Activated gamma-delta T cell treated with Interleukin-2 at 50 U/mL for 16 hours (primary cell): Measurements from ENCODE around the gene SLC22A24.
"Not testable (repeated sequence)": the region's sequence is repeated elsewhere in the genome, so short reads cannot be mapped to it uniquely, and the experiment has no call there.

ENCODE experiments used
- DNase-seq: peaks from one replicate; pipeline ENCODE4 v3.0.0-alpha.2; 2020

The SLC22A24 gene, protein sequence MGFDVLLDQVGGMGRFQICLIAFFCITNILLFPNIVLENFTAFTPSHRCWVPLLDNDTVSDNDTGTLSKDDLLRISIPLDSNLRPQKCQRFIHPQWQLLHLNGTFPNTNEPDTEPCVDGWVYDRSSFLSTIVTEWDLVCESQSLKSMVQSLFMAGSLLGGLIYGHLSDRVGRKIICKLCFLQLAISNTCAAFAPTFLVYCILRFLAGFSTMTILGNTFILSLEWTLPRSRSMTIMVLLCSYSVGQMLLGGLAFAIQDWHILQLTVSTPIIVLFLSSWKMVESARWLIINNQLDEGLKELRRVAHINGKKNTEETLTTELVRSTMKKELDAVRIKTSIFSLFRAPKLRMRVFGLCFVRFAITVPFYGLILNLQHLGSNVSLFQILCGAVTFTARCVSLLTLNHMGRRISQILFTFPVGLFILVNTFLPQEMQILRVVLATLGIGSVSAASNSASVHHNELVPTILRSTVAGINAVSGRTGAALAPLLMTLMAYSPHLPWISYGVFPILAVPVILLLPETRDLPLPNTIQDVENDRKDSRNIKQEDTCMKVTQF

DNA sequence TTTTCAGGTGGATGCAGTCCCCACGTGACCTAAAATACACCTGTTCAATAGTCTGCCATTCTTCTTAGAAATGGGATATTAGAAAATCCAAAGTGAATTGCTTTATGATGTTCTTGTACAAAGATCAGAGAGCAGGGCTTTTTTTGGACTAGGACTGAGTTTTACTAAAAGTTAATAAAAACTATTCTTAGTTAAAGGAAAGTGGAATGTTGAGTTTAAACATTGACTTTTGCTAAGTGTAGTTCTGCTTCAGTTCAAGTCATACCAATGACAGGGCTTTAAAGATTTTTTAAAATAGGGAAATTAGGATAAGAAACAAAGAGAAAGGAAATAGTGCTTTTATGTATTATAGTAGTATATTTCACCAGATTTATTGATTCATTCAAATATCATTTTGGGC lies at the start of gene SLC22A24:
TSS of gene SLC22A24 (minus strand) at position 101 of the 400 bp plus-strand sequence. CDS start 442 bp downstream, outside the sequence.
- DNase-seq, result no peak

DNA sequence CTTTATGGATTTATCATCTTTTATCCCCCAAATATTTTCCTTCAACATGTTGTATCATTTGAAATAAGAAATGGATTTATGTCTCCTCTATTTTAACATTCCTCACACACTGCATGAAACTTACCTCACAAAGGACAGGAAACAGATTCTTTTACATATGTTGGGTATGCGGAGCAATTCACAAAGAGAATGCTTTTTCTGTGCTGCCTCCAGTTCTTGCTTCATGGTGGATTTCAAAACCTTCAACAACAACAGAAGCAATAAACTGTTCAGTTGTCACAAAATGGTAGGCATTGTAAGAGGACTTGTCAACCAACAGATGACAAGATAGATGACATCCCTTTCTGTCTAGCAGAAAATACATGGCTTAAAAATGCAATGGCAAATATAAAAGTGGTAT lies 36.5 kb upstream of the SLC22A24 start:
- DNase-seq, result no peak

- no peak for DNase-seq
Observed at GRCh38 chr11:63179432-63180041, 35.5 kb upstream of the SLC22A24 start.

DNA sequence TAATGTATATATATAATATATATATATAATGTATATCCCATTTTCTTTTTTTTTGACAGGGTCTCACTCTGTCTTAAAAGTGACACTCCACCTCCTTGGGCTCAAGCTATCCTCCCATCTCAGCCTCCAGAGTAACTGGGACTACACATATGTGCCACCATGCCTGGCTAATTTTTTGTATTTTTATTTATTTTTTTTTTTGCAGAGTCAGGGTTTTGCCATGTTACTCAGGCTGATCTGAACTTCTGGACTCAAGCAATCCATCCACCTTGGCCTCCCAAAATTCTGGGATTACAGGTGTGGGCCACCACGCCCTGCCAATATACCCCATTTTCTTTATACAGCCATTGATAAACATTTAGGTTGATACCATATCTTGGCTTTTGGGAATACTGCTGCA lies 33.9 kb upstream of the SLC22A24 start:
- no peak for DNase-seq

- DNase-seq, result no peak
Observed at GRCh38 chr11:63165706-63166310, 21.8 kb upstream of the SLC22A24 start.

GRCh38 chr11:63155794-63156193 lies 11.8 kb upstream of the SLC22A24 start:
- no peak for DNase-seq

- DNase-seq, result no peak
Observed at GRCh38 chr11:63146581-63146980, 2.6 kb upstream of the SLC22A24 start.

GRCh38 chr11:63142459-63142858 lies 1.6 kb downstream of the SLC22A24 start:
- no peak for DNase-seq

- no peak for DNase-seq
Observed at GRCh38 chr11:63132985-63133775, 10.8 kb downstream of the SLC22A24 start.

DNA sequence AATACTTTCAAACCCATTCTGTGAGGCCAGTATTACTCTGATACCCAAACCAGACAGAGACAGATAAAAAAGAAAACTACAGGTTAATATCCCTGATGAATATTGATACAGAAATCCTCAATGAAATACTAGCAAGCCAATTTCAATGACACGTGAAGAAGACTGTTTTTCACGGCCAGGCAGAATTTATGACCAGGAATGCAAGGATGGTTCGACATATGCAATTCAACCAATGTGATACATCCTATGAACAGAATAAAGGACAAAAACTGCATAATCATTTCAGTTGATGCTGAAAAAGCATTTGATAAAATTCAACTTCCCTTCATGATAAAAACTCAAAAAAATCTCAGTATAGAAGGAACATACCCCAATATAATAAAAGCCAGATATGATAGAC lies 44.5 kb downstream of the SLC22A24 start:
- DNase-seq, result no peak

- DNase-seq, result no peak
Observed at GRCh38 chr11:63080682-63081081, 63.3 kb downstream of the SLC22A24 start.

- DNase-seq, result not testable (repeated sequence)
Observed at GRCh38 chr11:63046203-63046602, 97.8 kb downstream of the SLC22A24 start.

DNA sequence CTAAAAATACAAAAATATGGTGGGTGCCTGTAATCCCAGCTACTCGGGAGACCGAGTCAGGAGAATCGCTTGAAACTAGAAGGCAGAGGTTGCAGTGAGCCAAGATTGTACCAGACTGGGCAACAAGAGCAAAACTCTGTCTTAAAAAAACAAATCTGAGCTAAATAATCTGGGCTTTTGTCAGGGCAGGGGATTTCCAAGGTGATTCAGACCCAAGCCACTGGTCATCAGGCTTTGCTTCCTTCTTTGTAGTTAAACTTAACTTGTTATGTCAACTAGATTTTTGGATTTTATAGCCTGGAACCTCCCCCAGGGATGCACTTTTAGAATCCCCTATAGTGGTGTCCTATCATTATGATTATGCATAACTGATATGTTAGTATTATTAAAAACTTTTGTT lies 101.4 kb downstream of the SLC22A24 start:
- no peak for DNase-seq

DNA sequence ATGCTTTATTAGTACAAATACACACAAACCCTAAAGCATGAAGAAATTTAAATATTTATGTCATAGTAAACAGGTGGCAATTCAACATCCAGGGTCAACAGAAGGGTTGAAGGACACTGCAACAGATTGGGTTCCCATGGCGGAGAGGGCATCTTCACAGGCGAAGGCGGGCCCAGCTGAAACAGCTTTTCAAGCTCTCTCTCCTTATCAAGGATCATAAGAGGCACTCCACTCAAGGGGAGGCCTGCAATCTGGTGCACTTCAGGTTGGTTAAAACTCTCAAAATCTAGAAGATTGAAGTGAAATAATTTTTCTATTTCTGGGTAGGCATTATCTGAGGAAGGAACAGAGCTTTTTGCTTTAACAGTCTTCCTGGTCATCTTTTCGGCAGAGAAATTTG lies 111.6 kb downstream of the SLC22A24 start:
- no peak for DNase-seq
